HG03439 (cell line): ENCODE measurements around the gene DNAJC4.

Experiments used
- ATAC-seq: cut with Tn5 transposase; IDR thresholded peaks from one replicate; pipeline ENCODE4 v1.9.1; 2021; ENCODE audit warnings: mild to moderate bottlenecking, moderate library complexity; ENCODE audit not compliant: unreplicated experiment

The DNAJC4 gene

DNA sequence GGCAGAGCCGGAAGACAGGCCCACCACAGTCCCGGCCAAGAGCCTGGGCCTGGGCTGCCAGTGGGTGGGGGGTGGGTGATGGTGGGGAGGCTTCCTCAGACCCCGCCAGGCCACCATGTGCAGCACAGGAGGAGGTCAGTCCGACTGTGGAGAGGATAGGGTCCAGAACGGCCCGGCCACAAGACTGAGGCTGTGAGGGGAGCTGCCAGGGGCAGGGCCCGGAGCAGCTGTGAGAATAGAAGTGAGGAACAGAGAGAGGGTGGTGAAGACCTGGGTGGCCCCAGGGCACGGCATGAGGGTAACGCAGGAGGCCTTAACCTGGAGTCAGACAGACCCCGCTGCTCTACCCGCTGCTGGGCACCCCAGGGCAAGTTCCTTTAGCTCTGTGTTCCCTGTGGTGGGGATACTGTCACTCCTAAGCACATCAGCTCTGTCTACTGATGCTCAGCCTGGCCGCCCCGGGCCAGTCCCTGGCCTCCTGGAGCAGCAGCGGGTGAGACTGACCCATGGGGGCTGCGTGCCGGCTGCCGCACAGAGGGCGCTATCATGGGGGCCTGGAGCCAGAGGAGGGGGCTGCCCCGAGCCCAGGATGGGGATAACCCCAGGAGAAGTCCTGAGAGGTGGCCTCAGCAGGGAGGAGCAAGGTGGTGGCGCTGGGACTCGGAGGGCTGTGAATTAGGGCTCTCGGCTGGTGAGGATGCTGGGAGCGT, 22.1 kb upstream of the DNAJC4 start:
- ATAC-seq: no peak

DNA sequence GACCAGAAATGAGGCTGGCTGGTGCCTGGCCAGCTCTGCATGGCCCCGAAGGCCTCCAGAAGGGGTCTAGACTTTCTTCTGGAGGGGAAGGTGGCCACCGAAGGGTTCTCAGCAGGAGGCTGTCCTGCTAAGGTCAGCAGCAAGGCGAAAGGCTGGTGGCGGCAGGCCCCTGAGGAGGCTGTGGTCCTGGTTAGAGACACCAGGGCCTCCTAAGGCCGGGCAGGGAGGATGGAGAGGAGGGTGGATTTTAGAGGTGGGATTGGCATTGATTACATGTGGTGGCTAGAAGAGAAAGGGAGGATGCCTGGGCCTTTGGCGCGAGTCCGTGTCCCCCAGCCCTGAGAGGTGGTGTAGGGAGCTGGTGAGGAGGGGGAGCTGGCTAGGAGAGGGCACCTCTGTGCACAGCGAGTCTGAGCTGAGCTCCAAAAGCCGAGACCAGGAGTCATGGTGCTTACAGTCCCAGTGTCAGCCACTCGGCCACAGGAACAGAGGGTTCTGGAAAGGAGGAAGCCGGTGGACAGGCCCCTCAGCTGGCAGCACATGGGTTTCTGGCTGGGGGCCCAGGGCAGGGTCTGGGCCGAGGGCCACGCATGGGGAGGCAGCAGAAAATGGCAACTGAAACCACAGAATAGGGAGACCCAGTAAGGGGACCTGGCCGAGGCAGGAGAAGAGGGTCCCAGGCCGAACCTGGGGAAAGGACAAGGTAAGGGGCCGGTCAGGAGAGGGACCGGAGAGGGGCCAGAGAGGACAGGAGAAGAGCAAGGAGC, 21.4 kb upstream of the DNAJC4 start:
- ATAC-seq: no peak

DNA sequence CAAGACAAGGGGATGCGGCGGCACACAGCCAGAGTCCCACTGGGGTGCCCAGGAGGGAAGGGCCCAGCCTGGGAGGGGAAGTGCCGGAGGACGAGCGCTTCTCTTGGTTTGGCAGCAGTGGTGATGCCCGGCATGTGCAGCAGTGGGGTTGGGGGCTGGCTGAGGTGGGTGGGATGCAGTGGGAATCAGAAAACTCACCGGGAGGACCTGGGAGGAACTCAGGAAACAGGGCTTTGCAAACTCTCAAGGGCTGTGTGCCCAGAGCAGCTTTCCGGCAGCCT, 20.8 kb upstream of the DNAJC4 start:
- ATAC-seq: no peak

DNA sequence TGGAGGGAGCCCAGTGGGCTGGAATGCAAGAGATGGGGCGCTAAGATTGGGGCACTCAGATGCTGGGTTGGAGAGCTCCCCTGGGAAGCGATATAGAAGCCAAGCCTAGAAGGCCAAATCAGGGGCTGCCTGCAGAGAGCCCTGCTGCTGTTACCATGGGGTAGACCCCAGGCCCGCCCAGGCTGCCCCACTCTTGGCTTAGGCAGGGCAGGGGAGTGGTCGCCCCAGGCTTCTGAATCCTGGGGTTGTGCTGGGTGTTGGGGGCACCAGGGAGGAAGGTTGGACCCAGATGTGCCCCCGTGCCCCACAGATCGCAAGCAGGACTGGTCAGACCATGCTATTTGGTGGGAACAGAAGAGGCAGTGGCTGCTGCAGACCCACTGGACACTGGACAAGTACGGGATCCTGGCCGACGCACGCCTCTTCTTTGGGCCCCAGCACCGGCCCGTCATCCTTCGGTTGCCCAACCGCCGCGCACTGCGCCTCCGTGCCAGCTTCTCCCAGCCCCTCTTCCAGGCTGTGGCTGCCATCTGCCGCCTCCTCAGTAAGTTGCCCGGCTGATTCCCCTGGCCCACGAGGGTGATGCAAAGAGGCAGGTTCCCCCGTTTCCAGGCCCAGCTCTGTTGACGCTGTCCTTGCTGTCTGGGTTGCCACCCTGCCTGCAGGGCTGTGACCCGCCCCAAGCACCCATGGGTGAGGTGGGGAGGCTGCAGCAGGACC, 19.9 kb upstream of the DNAJC4 start:
- no peak for ATAC-seq

DNA sequence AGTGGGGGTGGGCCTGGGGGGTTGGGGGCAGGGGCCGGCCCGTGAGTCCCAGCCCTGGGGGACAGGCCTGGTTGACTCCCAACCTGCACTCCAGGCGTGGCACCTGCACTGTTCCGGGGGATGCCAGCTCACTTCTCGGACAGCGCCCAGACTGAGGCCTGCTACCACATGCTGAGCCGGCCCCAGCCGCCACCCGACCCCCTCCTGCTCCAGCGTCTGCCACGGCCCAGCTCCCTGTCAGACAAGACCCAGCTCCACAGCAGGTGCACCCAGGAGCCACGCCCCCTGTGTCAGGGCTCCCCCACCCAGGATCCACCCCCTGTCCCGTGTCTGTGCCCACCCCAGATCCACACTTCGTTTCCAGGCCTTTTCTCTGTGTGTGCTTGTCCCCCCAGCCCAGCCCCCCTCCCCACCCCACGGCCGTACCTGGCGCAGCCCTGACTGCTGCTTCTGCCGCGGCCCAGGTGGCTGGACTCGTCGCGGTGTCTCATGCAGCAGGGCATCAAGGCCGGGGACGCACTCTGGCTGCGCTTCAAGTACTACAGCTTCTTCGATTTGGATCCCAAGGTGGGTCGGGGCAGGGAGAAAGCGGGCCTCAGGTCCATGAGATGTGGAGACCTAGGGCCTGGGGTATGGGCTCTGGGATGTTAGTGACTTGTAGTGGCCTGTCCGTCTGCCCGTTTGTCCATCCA, 19.0 kb upstream of the DNAJC4 start:
- ATAC-seq: no peak

DNA sequence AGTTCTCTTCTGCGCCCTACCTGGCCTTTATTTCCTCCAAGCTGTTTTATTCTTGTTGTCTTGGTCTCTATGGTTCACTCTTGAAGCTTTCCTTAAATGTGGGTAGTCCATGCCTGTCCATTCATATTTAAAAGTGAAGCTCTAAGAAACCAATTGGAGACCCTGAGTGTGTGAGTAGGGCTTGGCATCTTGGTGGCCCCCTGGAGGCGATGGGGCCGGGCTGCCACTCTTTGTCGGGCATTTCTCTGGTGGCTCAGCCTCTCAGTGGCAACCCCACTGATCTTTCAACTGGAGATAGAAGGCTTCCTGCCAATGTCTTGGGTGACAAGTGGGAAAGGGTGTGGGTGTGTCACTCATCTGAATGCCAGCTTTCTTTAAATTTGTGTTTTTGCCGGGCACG, 13.5 kb upstream of the DNAJC4 start:
- ATAC-seq: no peak

DNA sequence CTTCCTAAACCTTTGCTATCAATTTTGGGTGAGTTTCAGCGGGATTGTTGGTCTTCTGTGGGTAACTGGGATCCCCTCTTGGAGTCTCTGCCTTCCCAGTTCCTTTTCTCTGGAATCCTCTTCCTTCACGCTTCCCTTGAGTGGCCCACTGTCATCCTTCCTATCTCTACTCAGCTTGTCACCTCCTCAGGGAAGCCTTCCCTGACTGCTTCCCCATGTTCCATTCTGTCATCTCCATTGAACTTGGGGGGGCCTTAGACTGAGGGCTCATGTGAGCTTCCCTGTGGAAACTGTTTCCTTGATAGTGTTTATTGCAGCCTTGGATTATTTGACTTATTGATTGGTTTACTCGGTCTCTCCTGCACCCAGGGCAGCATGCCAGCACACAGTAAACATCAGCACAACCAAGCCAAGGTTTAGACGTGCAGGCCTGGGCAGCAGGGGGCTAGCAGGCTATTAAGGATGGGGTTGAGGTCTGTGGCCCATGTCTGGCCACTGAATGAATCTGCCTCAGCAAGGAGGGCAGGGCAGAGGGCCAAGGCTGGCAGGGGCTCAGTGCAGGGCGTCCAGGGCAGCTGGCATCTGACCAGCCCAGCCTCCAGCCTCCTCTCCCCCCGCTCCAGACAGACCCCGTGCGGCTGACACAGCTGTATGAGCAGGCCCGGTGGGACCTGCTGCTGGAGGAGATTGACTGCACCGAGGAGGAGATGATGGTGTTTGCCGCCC, 11.6 kb upstream of the DNAJC4 start:
- ATAC-seq: no peak

DNA sequence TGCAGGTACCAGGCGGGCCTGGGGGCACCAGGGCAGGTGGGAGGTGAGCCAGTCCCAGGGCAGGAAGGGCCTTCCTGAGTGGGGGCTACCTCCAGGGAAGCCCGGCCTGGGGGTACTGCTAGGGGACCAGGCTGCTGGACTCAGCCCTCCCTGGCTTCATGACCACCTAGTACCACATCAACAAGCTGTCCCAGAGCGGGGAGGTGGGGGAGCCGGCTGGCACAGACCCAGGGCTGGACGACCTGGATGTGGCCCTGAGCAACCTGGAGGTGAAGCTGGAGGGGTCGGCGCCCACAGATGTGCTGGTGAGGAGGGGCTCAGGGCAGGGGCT, 11.0 kb upstream of the DNAJC4 start:
- no peak for ATAC-seq

DNA sequence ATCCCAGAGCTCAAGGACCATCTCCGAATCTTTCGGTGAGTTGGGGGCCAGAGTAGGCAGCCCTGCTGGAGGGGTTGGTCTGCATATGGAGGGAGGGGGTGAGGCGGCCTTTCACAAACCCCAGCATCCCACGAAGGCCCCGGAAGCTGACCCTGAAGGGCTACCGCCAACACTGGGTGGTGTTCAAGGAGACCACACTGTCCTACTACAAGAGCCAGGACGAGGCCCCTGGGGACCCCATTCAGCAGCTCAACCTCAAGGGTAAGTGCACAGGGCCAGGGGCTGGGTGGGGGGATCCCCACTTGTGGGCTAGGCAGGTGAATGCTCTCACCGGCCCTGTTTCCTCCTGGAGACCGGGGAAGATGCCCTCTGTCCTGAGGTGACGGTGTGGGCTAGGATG, 10.6 kb upstream of the DNAJC4 start:
- ATAC-seq: no peak

DNA sequence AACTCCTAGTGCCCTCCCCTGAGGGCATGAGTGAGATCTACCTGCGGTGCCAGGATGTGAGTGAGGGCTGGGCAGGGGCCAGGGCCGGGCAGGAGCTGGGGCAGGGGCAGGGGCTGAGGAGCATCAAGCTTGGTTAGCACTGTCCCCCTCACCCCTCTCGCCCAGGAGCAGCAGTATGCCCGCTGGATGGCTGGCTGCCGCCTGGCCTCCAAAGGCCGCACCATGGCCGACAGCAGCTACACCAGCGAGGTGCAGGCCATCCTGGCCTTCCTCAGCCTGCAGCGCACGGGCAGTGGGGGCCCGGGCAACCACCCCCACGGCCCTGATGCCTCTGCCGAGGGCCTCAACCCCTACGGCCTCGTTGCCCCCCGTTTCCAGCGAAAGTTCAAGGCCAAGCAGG, 10.1 kb upstream of the DNAJC4 start:
- no peak for ATAC-seq

DNA sequence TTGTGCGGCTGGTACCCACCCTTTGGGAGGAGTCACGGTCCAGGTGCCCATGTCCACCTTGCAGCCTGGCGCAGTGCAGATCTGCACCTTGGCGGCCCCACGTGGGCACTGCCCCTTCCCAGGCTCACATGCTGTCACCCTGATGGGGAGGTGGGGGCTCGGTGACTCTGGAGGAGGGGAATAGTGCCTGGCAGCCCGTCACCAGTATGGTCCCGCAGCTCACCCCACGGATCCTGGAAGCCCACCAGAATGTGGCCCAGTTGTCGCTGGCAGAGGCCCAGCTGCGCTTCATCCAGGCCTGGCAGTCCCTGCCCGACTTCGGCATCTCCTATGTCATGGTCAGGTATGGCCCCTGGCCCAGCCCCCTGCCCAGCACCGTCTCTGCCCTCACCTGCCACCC, 9.6 kb upstream of the DNAJC4 start:
- no peak for ATAC-seq

DNA sequence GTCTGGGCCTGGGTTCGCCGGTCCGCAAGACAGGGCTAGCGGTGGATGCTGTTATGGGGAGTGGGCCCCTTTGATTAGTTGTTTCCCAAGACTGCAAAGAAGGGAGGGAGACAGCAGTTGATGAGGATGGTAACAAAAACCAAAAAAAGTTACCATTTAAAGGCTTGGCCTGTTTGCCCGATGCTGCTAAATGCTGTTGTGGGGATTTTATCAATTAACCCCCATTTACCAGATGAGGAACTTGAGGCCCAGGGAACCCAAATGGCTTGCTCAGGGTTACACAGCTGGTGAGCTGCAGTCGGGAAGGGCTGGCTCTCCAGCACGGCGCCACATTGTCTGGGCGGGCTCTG, 7.7 kb upstream of the DNAJC4 start:
- no peak for ATAC-seq

DNA sequence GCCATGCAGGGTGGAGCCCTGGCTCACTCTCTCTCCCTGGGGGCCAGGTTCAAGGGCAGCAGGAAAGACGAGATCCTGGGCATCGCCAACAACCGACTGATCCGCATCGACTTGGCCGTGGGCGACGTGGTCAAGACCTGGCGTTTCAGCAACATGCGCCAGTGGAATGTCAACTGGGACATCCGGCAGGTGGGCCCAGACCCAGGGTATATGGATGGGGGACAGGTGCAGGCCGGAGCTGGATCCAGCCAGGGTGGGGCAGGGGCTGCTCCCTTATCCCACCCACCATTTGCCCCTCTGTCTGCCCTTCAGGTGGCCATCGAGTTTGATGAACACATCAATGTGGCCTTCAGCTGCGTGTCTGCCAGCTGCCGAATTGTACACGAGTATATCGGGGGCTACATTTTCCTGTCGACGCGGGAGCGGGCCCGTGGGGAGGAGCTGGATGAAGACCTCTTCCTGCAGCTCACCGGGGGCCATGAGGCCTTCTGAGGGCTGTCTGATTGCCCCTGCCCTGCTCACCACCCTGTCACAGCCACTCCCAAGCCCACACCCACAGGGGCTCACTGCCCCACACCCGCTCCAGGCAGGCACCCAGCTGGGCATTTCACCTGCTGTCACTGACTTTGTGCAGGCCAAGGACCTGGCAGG, 7.2 kb upstream of the DNAJC4 start:
- ATAC-seq: no peak

DNA sequence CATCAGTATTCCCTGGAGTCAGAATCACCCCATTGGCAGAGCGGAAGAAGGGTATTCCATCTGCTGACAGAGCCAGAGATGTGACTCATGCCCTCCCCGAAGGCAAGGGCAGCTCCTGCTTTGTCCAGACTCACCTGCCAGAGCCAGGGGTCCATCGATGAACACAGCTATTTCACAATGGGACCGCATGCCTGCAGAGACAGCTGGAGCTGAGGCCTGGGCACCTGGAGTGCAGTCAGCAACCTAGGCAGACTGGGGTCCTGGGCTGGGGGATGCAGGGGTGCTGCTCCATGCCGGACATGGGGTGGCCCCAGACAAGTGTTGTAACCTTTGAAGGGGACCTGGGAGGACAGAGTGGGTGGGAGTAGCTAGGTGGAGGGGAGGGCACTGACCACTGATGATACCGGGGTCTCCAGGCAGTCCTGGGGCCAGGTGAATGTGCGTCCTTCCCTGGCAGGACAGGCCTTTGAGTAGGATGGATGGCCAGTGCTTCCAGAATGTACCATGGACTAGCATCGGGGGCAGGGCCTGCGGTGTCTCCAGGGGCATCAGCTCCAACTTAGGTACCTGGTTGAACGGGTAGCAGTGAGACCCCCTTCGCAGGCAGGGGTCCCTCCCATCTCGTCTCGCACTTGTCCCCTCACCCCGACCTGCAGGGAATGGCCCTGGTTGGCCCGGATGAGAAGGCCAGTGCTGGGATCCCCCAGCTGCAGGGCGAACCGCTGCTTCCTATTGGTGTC, 6.0 kb upstream of the DNAJC4 start:
- ATAC-seq: no peak

DNA sequence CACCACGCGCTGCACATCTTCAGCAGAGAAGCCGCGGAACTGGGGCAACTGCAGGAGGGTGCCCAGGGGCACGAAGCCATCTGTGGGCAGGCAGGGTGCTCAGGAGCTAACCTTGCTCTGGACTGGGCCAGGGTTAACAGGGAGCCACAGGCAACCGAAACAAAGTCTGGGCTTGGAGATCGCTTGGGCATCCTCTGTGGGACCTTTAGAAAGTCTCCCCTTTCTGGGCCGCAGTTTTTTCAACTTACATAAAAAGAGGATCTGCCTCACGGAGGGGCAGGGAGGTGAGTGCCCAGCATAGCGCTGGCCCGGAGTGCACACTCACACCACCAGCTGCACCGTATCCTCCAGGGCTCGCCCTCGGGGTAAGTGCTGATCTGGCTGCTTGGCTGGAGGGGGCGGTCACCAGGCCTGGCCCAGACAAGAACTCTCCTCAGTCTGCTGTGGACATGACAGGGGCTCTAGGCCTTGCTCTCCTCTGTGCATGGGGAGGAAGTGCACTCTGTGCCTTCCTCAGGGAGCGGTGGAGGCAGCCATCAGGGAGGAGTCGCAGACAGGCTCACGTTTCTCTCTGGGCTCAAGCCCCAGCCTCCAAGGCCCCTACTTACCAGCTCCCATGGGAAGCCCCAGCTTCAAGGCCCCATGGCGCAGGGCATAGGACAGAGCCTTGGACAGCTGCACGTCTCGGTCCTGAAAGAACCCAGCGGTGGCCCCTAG, 5.3 kb upstream of the DNAJC4 start:
- no peak for ATAC-seq

DNA sequence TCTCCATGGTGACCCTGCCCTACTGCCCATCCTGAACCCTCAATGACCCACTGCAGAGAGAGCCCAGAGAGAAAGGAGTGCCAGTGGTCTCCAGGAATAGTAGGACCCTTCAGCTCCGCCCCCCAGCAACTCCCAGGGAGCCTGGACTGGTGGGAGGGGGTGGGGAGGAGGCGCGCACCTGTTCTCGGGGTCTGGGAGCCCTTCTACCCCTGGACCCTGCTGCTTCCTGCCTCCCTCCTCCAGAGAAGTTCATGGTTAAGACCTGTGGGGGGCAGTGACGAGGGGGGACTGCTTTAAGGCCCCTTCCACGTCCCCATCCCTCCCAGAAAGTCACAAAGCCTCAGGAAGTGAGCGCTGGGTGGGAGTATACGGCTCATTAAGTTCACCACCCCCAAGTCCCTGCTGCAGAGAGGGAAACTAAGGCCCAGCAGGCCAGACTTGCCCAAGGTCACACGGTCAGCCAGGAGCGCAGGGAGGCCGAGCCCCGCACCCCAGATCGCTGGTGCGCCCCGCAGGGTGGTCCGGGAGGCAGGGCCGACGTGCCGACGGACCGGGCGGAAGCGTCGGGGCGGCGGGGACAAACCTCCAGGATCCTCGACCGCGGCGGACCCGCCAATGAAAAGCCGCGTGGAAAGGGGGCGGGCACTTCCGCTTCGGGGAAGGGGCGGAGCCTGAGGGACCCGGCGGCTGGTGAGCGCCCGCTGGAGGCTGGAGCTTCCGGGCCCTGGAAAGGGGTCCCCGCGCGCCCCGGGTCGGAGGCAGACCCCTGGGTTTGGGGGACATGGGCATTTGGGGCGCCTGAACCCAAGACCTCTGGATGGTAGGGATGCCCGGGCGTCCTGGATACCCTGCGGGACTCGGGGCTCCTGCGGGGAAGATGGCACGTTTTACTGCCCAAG, 4.5 kb upstream of the DNAJC4 start, which contains the start of the genes NUDT22 and TRPT1:
NUDT22 (plus strand) TSS at position 667 of the 899 bp plus-strand sequence. CDS start 379 bp downstream, outside the sequence.
TRPT1 (minus strand) TSS at position 579 of the 899 bp plus-strand sequence; CDS start at position 253, 326 bp downstream.
- ATAC-seq: peak; percentile 47

DNA sequence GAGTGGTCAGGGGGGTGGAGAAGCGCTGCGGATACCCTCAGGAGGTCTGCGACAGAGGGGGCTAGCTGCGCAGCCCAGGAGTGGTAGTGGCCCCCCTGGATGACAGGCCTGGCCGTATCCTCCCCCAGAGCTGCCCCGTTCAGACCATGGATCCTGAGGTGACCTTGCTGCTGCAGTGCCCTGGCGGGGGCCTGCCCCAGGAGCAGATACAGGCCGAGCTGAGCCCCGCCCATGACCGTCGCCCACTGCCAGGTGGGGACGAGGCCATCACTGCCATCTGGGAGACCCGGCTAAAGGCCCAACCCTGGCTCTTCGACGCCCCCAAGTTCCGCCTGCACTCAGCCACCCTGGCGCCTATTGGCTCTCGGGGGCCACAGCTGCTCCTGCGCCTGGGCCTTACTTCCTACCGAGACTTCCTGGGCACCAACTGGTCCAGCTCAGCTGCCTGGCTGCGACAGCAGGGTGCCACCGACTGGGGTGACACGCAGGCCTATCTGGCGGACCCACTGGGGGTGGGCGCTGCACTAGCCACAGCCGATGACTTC, 3.8 kb upstream of the DNAJC4 start:
- ATAC-seq: peak; percentile 13
